Muscle of leg (tissue), 16 donors: Measurements from ENCODE around the gene IBA57. TPM values are rescaled to one million over a fixed set of nuclear protein-coding genes. Genes with fewer than 3 reads are reported as not detected.

Experiments used
- DNase-seq: peaks from one replicate; pipeline ENCODE4 v3.0.0; 2013
- H3K27ac ChIP-seq: one replicate; pipeline ENCODE4 v1.5.1; 2013; ENCODE audit warnings: mild to moderate bottlenecking, low read length, control low read depth
- H3K27me3 ChIP-seq: one replicate; pipeline ENCODE4 v1.6.1; 2013; ENCODE audit warnings: low read length; ENCODE audit not compliant: control insufficient read depth, insufficient read depth
- H3K36me3 ChIP-seq: one replicate; pipeline ENCODE4 v1.6.1; 2013; ENCODE audit warnings: low read length; ENCODE audit not compliant: control insufficient read depth, insufficient read depth
- H3K4me1 ChIP-seq: one replicate; pipeline ENCODE4 v1.6.1; 2013; ENCODE audit warnings: low read length; ENCODE audit not compliant: control insufficient read depth, insufficient read depth
- H3K4me3 ChIP-seq: one replicate; pipeline ENCODE4 v1.5.1; 2013; ENCODE audit warnings: low read length, control low read depth
- H3K9me3 ChIP-seq: replicated peaks from 2 replicates; pipeline ENCODE4 v1.6.1; 2013; ENCODE audit warnings: low read depth, low read length; ENCODE audit not compliant: control insufficient read depth
- WGBS: methylation state at CpG from one replicate; pipeline ENCODE4 v1.1.5; 2013; ENCODE audit warnings: missing lambda C conversion rate; ENCODE audit not compliant: insufficient coverage; 5-methylcytosine and 5-hydroxymethylcytosine counted together
- long read RNA-seq, 11 donors: transcript quantifications; one replicate each; lab custom pipeline, GENCODE V29; 2026
- polyA plus RNA-seq, 8 donors: library from polyadenylated mRNA; unstranded; fragments of 120-200 nt; gene quantifications; one replicate each; pipeline versions ENCODE4 v1.2.1 to v1.2.3, GENCODE V29; 2013; ENCODE audit warnings: inconsistent platforms in 1 of 8, low replicate concordance in 1 of 8; ENCODE audit not compliant: insufficient read length in 8 of 8, insufficient read depth in 1 of 8
- total RNA-seq: library from RNA; stranded (reverse); fragments of 120-200 nt; gene quantifications from one replicate; pipeline ENCODE4 v1.2.4, GENCODE V29; 2013

The IBA57 gene
- total RNA-seq (5.2 TPM), polyA plus RNA-seq (1 to 10 TPM; 3.2 to 5.6 (median 4.5) TPM)
- long read RNA-seq, donor 1, full-length matches to known transcripts, result 1 of 1 reads
- long read RNA-seq, donor 1, partial matches to known transcripts, result 0 of 1 reads
- long read RNA-seq, donor 1, other reads (novel, unspliced or antisense), result 0 of 1 reads
- long read RNA-seq, donor 2, result 0 reads
- long read RNA-seq, donor 3, full-length matches to known transcripts, result 2 of 2 reads
- long read RNA-seq, donor 3, partial matches to known transcripts, result 0 of 2 reads
- long read RNA-seq, donor 3, other reads (novel, unspliced or antisense), result 0 of 2 reads
- long read RNA-seq, donor 4, full-length matches to known transcripts, result 1 of 1 reads
- long read RNA-seq, donor 4, partial matches to known transcripts, result 0 of 1 reads
- long read RNA-seq, donor 4, other reads (novel, unspliced or antisense), result 0 of 1 reads
- long read RNA-seq, donor 5, full-length matches to known transcripts, result 3 of 3 reads
- long read RNA-seq, donor 5, partial matches to known transcripts, result 0 of 3 reads
- long read RNA-seq, donor 5, other reads (novel, unspliced or antisense), result 0 of 3 reads
- long read RNA-seq, donor 6, full-length matches to known transcripts, result 1 of 1 reads
- long read RNA-seq, donor 6, partial matches to known transcripts, result 0 of 1 reads
- long read RNA-seq, donor 6, other reads (novel, unspliced or antisense), result 0 of 1 reads
- long read RNA-seq, donor 7, full-length matches to known transcripts, result 2 of 2 reads
- long read RNA-seq, donor 7, partial matches to known transcripts, result 0 of 2 reads
- long read RNA-seq, donor 7, other reads (novel, unspliced or antisense), result 0 of 2 reads
- long read RNA-seq, donor 8, full-length matches to known transcripts, result 1 of 1 reads
- long read RNA-seq, donor 8, partial matches to known transcripts, result 0 of 1 reads
- long read RNA-seq, donor 8, other reads (novel, unspliced or antisense), result 0 of 1 reads
- long read RNA-seq, donor 9, result 0 reads
- long read RNA-seq, donor 10, full-length matches to known transcripts, result 3 of 3 reads
- long read RNA-seq, donor 10, partial matches to known transcripts, result 0 of 3 reads
- long read RNA-seq, donor 10, other reads (novel, unspliced or antisense), result 0 of 3 reads
- long read RNA-seq, donor 11, full-length matches to known transcripts, result 1 of 9 reads
- long read RNA-seq, donor 11, partial matches to known transcripts, result 8 of 9 reads
- long read RNA-seq, donor 11, other reads (novel, unspliced or antisense), result 0 of 9 reads

DNA sequence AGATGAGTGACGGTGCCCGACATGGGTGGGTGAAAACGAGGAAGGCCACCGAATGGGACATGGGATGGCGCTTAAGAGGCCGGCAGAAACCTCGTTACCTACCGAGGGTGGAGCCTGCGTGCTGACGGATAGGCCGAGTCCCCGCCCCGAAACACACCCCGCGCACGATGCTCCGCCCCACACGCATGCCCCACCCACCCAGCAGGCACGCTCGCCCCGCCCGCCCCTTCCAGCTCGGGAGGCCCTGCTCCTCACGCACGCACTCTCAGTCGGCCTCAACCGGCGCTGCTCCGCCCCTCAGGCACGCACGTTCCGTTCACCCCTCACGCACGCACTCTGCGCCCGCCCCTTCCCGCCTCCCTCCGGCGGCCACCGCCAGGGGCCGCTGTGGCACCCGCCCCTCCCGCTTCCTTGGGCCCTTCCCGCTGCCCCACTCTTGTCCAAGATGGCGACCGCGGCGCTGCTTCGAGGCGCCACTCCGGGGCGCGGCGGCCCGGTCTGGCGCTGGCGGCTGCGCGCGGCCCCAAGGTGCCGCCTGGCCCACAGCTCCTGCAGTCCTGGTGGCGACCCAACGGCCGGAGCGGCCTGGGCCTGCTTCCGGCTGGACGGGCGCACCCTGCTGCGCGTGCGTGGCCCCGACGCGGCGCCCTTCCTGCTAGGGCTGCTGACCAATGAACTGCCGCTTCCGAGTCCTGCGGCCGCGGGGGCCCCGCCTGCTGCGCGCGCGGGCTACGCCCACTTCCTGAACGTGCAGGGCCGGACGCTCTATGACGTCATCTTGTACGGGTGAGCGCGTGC, at the start of gene IBA57:
IBA57 (plus strand) TSS at position 433 of the 798 bp plus-strand sequence; CDS start at position 446, 13 bp downstream.
- peak within 1 kb of the TSS; percentile 71 for H3K4me3 ChIP-seq
- H3K27me3 ChIP-seq, result peaks cover 4% of the 10 kb centered on the region
- under 1% methylated on average over 88 of the region's 93 CpGs for WGBS
- DNase-seq, result peak; percentile 99
- H3K9me3 ChIP-seq, result no peaks in the 10 kb centered on the region
- peaks cover 7% of the 10 kb centered on the region for H3K36me3 ChIP-seq
- peak within 1 kb of the TSS; percentile 98 for H3K27ac ChIP-seq
- peaks cover 43% of the 10 kb centered on the region for H3K4me1 ChIP-seq

GRCh38 chr1:228117335-228117734, 48.3 kb upstream of the IBA57 start:
- no peak overlapping the region for H3K4me3 ChIP-seq
- no peaks in the 10 kb centered on the region for H3K4me1 ChIP-seq
- H3K9me3 ChIP-seq, result peaks cover 2% of the 10 kb centered on the region
- H3K36me3 ChIP-seq, result no peaks in the 10 kb centered on the region
- DNase-seq, result no peak
- no CpG with 5 or more reads among the region's 4 CpGs for WGBS
- no peaks in the 10 kb centered on the region for H3K27me3 ChIP-seq
- no peak overlapping the region for H3K27ac ChIP-seq

- no peak overlapping the region for H3K4me3 ChIP-seq
- H3K9me3 ChIP-seq, result peaks cover 2% of the 10 kb centered on the region
- H3K27me3 ChIP-seq, result no peaks in the 10 kb centered on the region
- no peaks in the 10 kb centered on the region for H3K36me3 ChIP-seq
- no peaks in the 10 kb centered on the region for H3K4me1 ChIP-seq
- no peak overlapping the region for H3K27ac ChIP-seq
- no CpG with 5 or more reads among the region's 2 CpGs for WGBS
- DNase-seq, result no peak
Measured at GRCh38 chr1:228118040-228118439, 47.6 kb upstream of the IBA57 start.

DNA sequence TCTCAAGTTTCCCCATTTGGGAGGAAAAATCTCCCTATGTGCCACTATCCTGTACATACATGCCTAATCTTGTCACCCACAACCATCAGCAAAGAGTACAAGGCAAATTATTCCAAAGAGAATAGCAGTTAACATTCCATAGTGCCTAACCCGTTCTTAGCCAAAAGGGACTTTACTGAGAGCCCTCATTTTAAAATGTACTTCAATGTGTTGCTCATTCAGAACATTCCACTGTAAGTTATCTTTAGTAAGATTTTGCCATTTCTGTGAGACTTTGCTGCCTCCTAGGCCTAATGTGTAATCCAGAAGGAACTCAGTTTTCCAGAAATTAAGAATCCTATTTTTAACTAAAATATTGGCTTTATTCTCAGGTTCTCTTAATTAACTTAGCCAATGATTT, 45.3 kb upstream of the IBA57 start:
- Histone ChIP-seq H3K27me3 (no peaks in the 10 kb centered on the region), H3K4me1 (no peaks in the 10 kb centered on the region), H3K36me3 (no peaks in the 10 kb centered on the region), H3K4me3 (no peak overlapping the region), H3K9me3 (peaks cover 2% of the 10 kb centered on the region), H3K27ac (no peak overlapping the region)
- no peak for DNase-seq
- WGBS, result no CpG with 5 or more reads among the region's 1 CpG

- no peak overlapping the region for H3K4me3 ChIP-seq
- no peaks in the 10 kb centered on the region for H3K36me3 ChIP-seq
- 71% methylated on average over 4 of the region's 5 CpGs for WGBS
- DNase-seq, result no peak
- no peaks in the 10 kb centered on the region for H3K4me1 ChIP-seq
- no peak overlapping the region for H3K27ac ChIP-seq
- H3K27me3 ChIP-seq, result no peaks in the 10 kb centered on the region
- H3K9me3 ChIP-seq, result peaks cover 2% of the 10 kb centered on the region
Measured at GRCh38 chr1:228120857-228121489, 44.6 kb upstream of the IBA57 start.

GRCh38 chr1:228122921-228123441, 42.6 kb upstream of the IBA57 start:
- H3K36me3 ChIP-seq, result no peaks in the 10 kb centered on the region
- peaks cover 2% of the 10 kb centered on the region for H3K9me3 ChIP-seq
- no CpG with 5 or more reads among the region's 1 CpG for WGBS
- H3K4me3 ChIP-seq, result no peak overlapping the region
- H3K4me1 ChIP-seq, result no peaks in the 10 kb centered on the region
- H3K27ac ChIP-seq, result no peak overlapping the region
- no peak for DNase-seq
- no peaks in the 10 kb centered on the region for H3K27me3 ChIP-seq

GRCh38 chr1:228123505-228123904, 42.1 kb upstream of the IBA57 start:
- no peaks in the 10 kb centered on the region for H3K27me3 ChIP-seq
- peaks cover under 1% of the 10 kb centered on the region for H3K9me3 ChIP-seq
- H3K4me3 ChIP-seq, result no peak overlapping the region
- no peaks in the 10 kb centered on the region for H3K4me1 ChIP-seq
- WGBS, result 64% methylated on average over 2 of the region's 2 CpGs
- H3K36me3 ChIP-seq, result no peaks in the 10 kb centered on the region
- no peak overlapping the region for H3K27ac ChIP-seq
- no peak for DNase-seq

DNA sequence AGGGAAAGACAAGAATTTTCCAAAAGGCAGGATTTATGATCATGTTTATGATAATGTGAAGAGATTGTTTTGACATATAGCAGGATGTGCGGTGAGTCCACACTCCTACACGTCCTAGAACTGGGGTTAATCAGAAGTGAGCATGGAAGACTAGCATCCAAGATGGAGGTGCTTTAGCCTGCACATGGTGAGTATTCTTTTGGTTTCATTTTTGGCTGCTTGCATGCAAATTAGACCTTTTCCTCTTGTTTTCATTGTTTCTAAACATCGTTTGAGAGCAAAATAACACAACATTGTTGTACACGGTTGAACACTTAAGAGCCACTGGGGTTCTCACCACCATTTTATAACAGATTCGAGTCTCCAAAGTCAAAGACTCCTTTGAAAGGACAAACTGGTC, 40.4 kb upstream of the IBA57 start:
- peaks cover 4% of the 10 kb centered on the region for H3K27me3 ChIP-seq
- H3K27ac ChIP-seq, result no peak overlapping the region
- no peaks in the 10 kb centered on the region for H3K9me3 ChIP-seq
- WGBS, result 86% methylated on average over 4 of the region's 5 CpGs
- no peaks in the 10 kb centered on the region for H3K36me3 ChIP-seq
- no peak overlapping the region for H3K4me3 ChIP-seq
- no peaks in the 10 kb centered on the region for H3K4me1 ChIP-seq
- no peak for DNase-seq

DNA sequence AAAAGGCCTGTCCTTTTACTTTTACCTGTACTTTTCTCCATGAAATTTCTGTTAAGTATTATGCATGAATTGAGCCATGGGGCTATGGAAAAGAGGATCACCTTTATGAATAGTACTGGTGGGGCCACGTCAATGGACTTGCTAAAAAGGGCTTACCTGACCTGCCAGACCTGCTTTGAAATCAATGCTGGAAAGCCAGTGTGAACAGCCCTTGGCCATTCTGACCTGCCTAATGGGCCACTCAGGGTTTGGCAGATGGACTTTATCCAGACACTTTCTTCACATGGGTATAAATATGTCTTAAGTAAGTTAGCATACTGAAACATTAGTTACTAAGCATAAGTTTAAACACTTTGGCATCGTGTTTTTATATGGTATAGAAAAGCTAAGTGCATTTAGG, 33.8 kb upstream of the IBA57 start:
- Histone ChIP-seq H3K4me3 (no peak overlapping the region), H3K36me3 (no peaks in the 10 kb centered on the region), H3K9me3 (no peaks in the 10 kb centered on the region), H3K4me1 (no peaks in the 10 kb centered on the region), H3K27ac (no peak overlapping the region), H3K27me3 (peaks cover 23% of the 10 kb centered on the region)
- no peak for DNase-seq
- 86% methylated on average over 1 of the region's 2 CpGs for WGBS
